Mesenchymal stem cell (in vitro differentiated cells and primary cell): ENCODE results near the gene TNFRSF8.

Source experiments
- DNase-seq: peaks from one replicate; pipeline ENCODE4 v3.0.0-alpha.2; 2013
- H2AFZ ChIP-seq: one replicate; pipeline ENCODE4 v1.6.1; 2013; ENCODE audit warnings: low read depth, mild to moderate bottlenecking, control low read depth, inconsistent platforms, low read length, moderate library complexity
- H2AK5ac ChIP-seq: 2 replicates; pipeline ENCODE4 v1.6.1; 2013; ENCODE audit warnings: low read length, moderate library complexity, mild to moderate bottlenecking, inconsistent platforms; ENCODE audit not compliant: severe bottlenecking
- H2BK120ac ChIP-seq: one replicate; pipeline ENCODE4 v1.6.1; 2013; ENCODE audit warnings: low read depth, mild to moderate bottlenecking, inconsistent platforms, low read length, moderate library complexity
- H2BK12ac ChIP-seq, 2 experiments: one replicate each; pipeline ENCODE4 v1.6.1; 2013; ENCODE audit warnings: inconsistent platforms in 2 of 2, low read length in 2 of 2, mild to moderate bottlenecking in 2 of 2, moderate library complexity in 2 of 2, control low read depth in 1 of 2
- H2BK15ac ChIP-seq: one replicate; pipeline ENCODE4 v1.6.1; 2013; ENCODE audit warnings: mild to moderate bottlenecking, low read depth, inconsistent platforms; ENCODE audit not compliant: poor library complexity, severe bottlenecking
- H2BK5ac ChIP-seq: 2 replicates; pipeline ENCODE4 v1.6.1; 2013; ENCODE audit warnings: low read depth, mild to moderate bottlenecking, low read length, control low read depth, inconsistent platforms; ENCODE audit not compliant: poor library complexity, severe bottlenecking
- H3K14ac ChIP-seq, 2 experiments: one replicate each; pipeline ENCODE4 v1.6.1; 2013; ENCODE audit warnings: inconsistent platforms in 2 of 2, low read length in 2 of 2, control low read depth in 1 of 2, mild to moderate bottlenecking in 1 of 2, moderate library complexity in 1 of 2
- H3K18ac ChIP-seq, 2 experiments: one replicate each; pipeline ENCODE4 v1.6.1; 2013; ENCODE audit warnings: inconsistent platforms in 2 of 2, low read length in 2 of 2, control low read depth in 1 of 2, low read depth in 1 of 2, mild to moderate bottlenecking in 1 of 2
- H3K23ac ChIP-seq, 2 experiments: one replicate each; pipeline ENCODE4 v1.6.1; 2013; ENCODE audit warnings: inconsistent platforms in 2 of 2, low read length in 2 of 2, mild to moderate bottlenecking in 2 of 2, moderate library complexity in 2 of 2, control low read depth in 1 of 2
- H3K27ac ChIP-seq: 2 replicates; pipeline ENCODE4 v1.5.1; 2013; ENCODE audit warnings: mild to moderate bottlenecking, moderate library complexity, low read length, control low read depth, inconsistent platforms; ENCODE audit not compliant: poor library complexity, severe bottlenecking
- H3K27me3 ChIP-seq, 2 experiments: 2 replicates each; pipeline versions ENCODE4 v1.6.1 to v1.7.0; 2013; ENCODE audit warnings: low read length in 2 of 2, mild to moderate bottlenecking in 2 of 2, moderate library complexity in 2 of 2, control low read depth in 1 of 2, inconsistent platforms in 1 of 2; ENCODE audit not compliant: control insufficient read depth in 1 of 2, insufficient read depth in 1 of 2
- H3K36me3 ChIP-seq, 2 experiments: 2 replicates each; pipeline versions ENCODE4 v1.6.1 to v1.7.0; 2013; ENCODE audit warnings: low read length in 2 of 2, control low read depth in 1 of 2, inconsistent platforms in 1 of 2, low read depth in 1 of 2, mild to moderate bottlenecking in 1 of 2; ENCODE audit not compliant: insufficient read depth in 2 of 2, control insufficient read depth in 1 of 2
- H3K4ac ChIP-seq, 2 experiments: one replicate each; pipeline ENCODE4 v1.6.1; 2013; ENCODE audit warnings: inconsistent platforms in 2 of 2, low read length in 2 of 2, mild to moderate bottlenecking in 2 of 2, moderate library complexity in 2 of 2, control low read depth in 1 of 2, low read depth in 1 of 2
- H3K4me1 ChIP-seq: 2 replicates; pipeline ENCODE4 v1.6.1; 2013; ENCODE audit warnings: low read depth, low read length, control low read depth; ENCODE audit not compliant: control insufficient read depth, insufficient read depth
- H3K4me2 ChIP-seq: 2 replicates; pipeline ENCODE4 v1.6.1; 2013; ENCODE audit warnings: low read length, mild to moderate bottlenecking, inconsistent platforms; ENCODE audit not compliant: poor library complexity, severe bottlenecking
- H3K4me3 ChIP-seq, 2 experiments: 2 replicates each; pipeline versions ENCODE4 v1.5.1 to v1.7.0; 2013; ENCODE audit warnings: low read length in 2 of 2, mild to moderate bottlenecking in 2 of 2, control low read depth in 1 of 2, low read depth in 1 of 2; ENCODE audit not compliant: insufficient read depth in 1 of 2
- H3K79me1 ChIP-seq: replicated peaks from 2 replicates; pipeline ENCODE4 v1.6.1; 2013; ENCODE audit warnings: mild to moderate bottlenecking, control low read depth, low read length, inconsistent platforms; ENCODE audit not compliant: poor library complexity, severe bottlenecking
- H3K9ac ChIP-seq: 2 replicates; pipeline ENCODE4 v1.7.0; 2013; ENCODE audit warnings: mild to moderate bottlenecking, low read length, moderate library complexity
- H3K9me3 ChIP-seq: 2 replicates; pipeline ENCODE4 v1.7.0; 2013; ENCODE audit warnings: mild to moderate bottlenecking, low read length; ENCODE audit not compliant: control insufficient read depth
- H4K8ac ChIP-seq: one replicate; pipeline ENCODE4 v1.6.1; 2013; ENCODE audit warnings: inconsistent platforms, mild to moderate bottlenecking, low read length, moderate library complexity
- H4K91ac ChIP-seq: one replicate; pipeline ENCODE4 v1.6.1; 2013; ENCODE audit warnings: mild to moderate bottlenecking, low read length, inconsistent platforms
- WGBS: methylation state at CpG from one replicate; pipeline ENCODE4 v1.1.7; 2013; ENCODE audit warnings: mixed read lengths; 5-methylcytosine and 5-hydroxymethylcytosine counted together

The TNFRSF8 gene

GRCh38 chr1:12174924-12175810 is 112.1 kb downstream of the TNFRSF8 start:
- peak; percentile 67 for DNase-seq
- WGBS = 21% methylated on average over 17 of the region's 17 CpGs
- H4K91ac ChIP-seq = peak overlapping the region; percentile 91
- peak overlapping the region; percentile 5 to 11 for H3K14ac ChIP-seq
- peak overlapping the region; percentile 81 to 86 for H3K4ac ChIP-seq
- H2AFZ ChIP-seq = no peak overlapping the region
- H3K4me1 ChIP-seq = peaks cover 27% of the 10 kb centered on the region
- peak overlapping the region; percentile 97 for H2BK120ac ChIP-seq
- no peak overlapping the region for H3K4me2 ChIP-seq
- H3K27me3 ChIP-seq = no peaks in the 10 kb centered on the region
- peak overlapping the region; percentile 94 for H4K8ac ChIP-seq
- no peak overlapping the region for H3K23ac ChIP-seq
- H2AK5ac ChIP-seq = peak overlapping the region; percentile 2
- peak overlapping the region; percentile 73 to 76 for H2BK12ac ChIP-seq
- no peaks in the 10 kb centered on the region for H3K9me3 ChIP-seq
- H3K36me3 ChIP-seq = peaks cover 0 to 5% of the 10 kb centered on the region in 2 experiments
- peak overlapping the region; percentile 91 for H2BK15ac ChIP-seq
- H3K18ac ChIP-seq = peak overlapping the region; percentile 83 to 95
- H2BK5ac ChIP-seq = no peak overlapping the region
- H3K4me3 ChIP-seq = no peak overlapping the region
- H3K9ac ChIP-seq = no peak overlapping the region
- H3K27ac ChIP-seq = no peak overlapping the region
- H3K79me1 ChIP-seq = no peaks in the 10 kb centered on the region

GRCh38 chr1:12176298-12177118 is 113.4 kb downstream of the TNFRSF8 start:
- H4K91ac ChIP-seq = peak overlapping the region; percentile 83
- H2BK120ac ChIP-seq = no peak overlapping the region
- no peak overlapping the region for H2BK15ac ChIP-seq
- peak overlapping the region in 1 of 2 experiments; percentile 78 for H3K23ac ChIP-seq
- no peak overlapping the region for H2BK5ac ChIP-seq
- peak overlapping the region; percentile 76 for H4K8ac ChIP-seq
- no peaks in the 10 kb centered on the region for H3K9me3 ChIP-seq
- H3K4ac ChIP-seq = peak overlapping the region; percentile 15 to 35
- H2AK5ac ChIP-seq = peak overlapping the region; percentile 67
- no peak overlapping the region for H2AFZ ChIP-seq
- no peak overlapping the region for H3K9ac ChIP-seq
- peak overlapping the region; percentile 91 to 93 for H2BK12ac ChIP-seq
- H3K27me3 ChIP-seq = no peaks in the 10 kb centered on the region
- H3K36me3 ChIP-seq = peaks cover 0 to 5% of the 10 kb centered on the region in 2 experiments
- no peak overlapping the region for H3K4me2 ChIP-seq
- H3K4me1 ChIP-seq = peaks cover 27% of the 10 kb centered on the region
- peak overlapping the region in 1 of 2 experiments; percentile 83 for H3K14ac ChIP-seq
- DNase-seq = no peak
- H3K4me3 ChIP-seq = no peak overlapping the region
- H3K79me1 ChIP-seq = no peaks in the 10 kb centered on the region
- H3K27ac ChIP-seq = no peak overlapping the region
- peak overlapping the region; percentile 69 to 70 for H3K18ac ChIP-seq
- WGBS = 87% methylated on average over 6 of the region's 6 CpGs

- Histone ChIP-seq H3K18ac (peak overlapping the region; percentile 73), H3K4me3 (no peak overlapping the region), H3K23ac (no peak overlapping the region), H3K4me1 (peaks cover 25% of the 10 kb centered on the region), H3K36me3 (peaks cover 0 to 5% of the 10 kb centered on the region in 2 experiments), H3K4ac (peak overlapping the region; percentile 70 to 71), H3K9ac (peak overlapping the region; percentile 44), H3K27me3 (no peaks in the 10 kb centered on the region), H2BK15ac (peak overlapping the region; percentile 31), H2BK12ac (peak overlapping the region; percentile 76 to 93), H3K9me3 (no peaks in the 10 kb centered on the region), H3K4me2 (no peak overlapping the region), H4K8ac (peak overlapping the region; percentile 81), H3K27ac (no peak overlapping the region), H3K79me1 (no peaks in the 10 kb centered on the region), H2BK5ac (no peak overlapping the region), H3K14ac (peak overlapping the region in 1 of 2 experiments; percentile 19), H4K91ac (peak overlapping the region; percentile 56), H2BK120ac (peak overlapping the region; percentile 54), H2AFZ (no peak overlapping the region), H2AK5ac (no peak overlapping the region)
- WGBS = 87% methylated on average over 24 of the region's 24 CpGs
- DNase-seq = no peak
Observed at GRCh38 chr1:12177156-12177998, 114.3 kb downstream of the TNFRSF8 start.
